Naive thymus-derived CD4-positive, alpha-beta T cell (primary cell): ENCODE measurements around the gene FBXO31. TPM values are rescaled to one million over a fixed set of nuclear protein-coding genes. Genes with fewer than 3 reads are reported as not detected.

Source experiments
- ATAC-seq: fragments of 150-1000 bp; cut with Tn5 transposase; 2 replicates; pipeline ENCODE4 v1.10.0; 2021; ENCODE audit warnings: mild to moderate bottlenecking, moderate library complexity
- CTCF ChIA-PET: fragments of 350-600 bp; sonication (Branson Sonifier 250); formaldehyde crosslinking; loops from one replicate; lab custom pipeline; 2021; ENCODE audit warnings: antibody characterized with exemption; lab: Charles Lee
- POLR2A ChIA-PET: fragments of 350-600 bp; sonication (Branson Sonifier 250); formaldehyde crosslinking; loops from one replicate; lab custom pipeline; 2021; ENCODE audit warnings: antibody characterized with exemption, inconsistent platforms; lab: Charles Lee
- DNase-seq, 9 donors: peaks; one replicate each; pipeline versions ENCODE4 v3.0.0 to v3.0.0-alpha.2; 2020 to 2022; ENCODE audit warnings: mixed read lengths in 1 of 9
- H3K27ac ChIP-seq: one replicate; pipeline ENCODE4 v1.7.0; 2013; ENCODE audit warnings: mild to moderate bottlenecking, low read depth, low read length, moderate library complexity
- H3K27me3 ChIP-seq, 2 donors: one replicate each; pipeline ENCODE4 v1.7.0; 2013; ENCODE audit warnings: low read length in 2 of 2, mild to moderate bottlenecking in 2 of 2, moderate library complexity in 2 of 2; ENCODE audit not compliant: control insufficient read depth in 2 of 2, insufficient read depth in 2 of 2
- H3K36me3 ChIP-seq, 3 experiments: 1 replicate in 2 of 3; 2 replicates in 1 of 3; pipeline ENCODE4 v1.7.0; 2013; ENCODE audit warnings: low read length in 3 of 3, mild to moderate bottlenecking in 3 of 3, moderate library complexity in 1 of 3; ENCODE audit not compliant: insufficient read depth in 3 of 3, control insufficient read depth in 2 of 3
- H3K4me1 ChIP-seq, 2 donors: one replicate each; pipeline ENCODE4 v1.7.0; 2013; ENCODE audit warnings: low read length in 2 of 2, mild to moderate bottlenecking in 2 of 2, moderate library complexity in 1 of 2; ENCODE audit not compliant: control insufficient read depth in 2 of 2, insufficient read depth in 2 of 2
- H3K4me3 ChIP-seq: 2 replicates; pipeline ENCODE4 v1.7.0; 2013; ENCODE audit warnings: mild to moderate bottlenecking, low read length
- H3K9me3 ChIP-seq, 3 experiments: 1 replicate in 2 of 3; 2 replicates in 1 of 3; pipeline ENCODE4 v1.7.0; 2013; ENCODE audit warnings: low read length in 3 of 3; ENCODE audit not compliant: control insufficient read depth in 2 of 3
- H3K27ac Mint-ChIP-seq, 9 donors: one replicate each; pipeline ENCODE4 v1.8.0; 2020 to 2022; ENCODE audit warnings: mixed read lengths in 9 of 9, mild to moderate bottlenecking in 8 of 9, moderate library complexity in 5 of 9, inconsistent platforms in 2 of 9
- H3K27me3 Mint-ChIP-seq, 5 donors: one replicate each; pipeline ENCODE4 v1.8.0; 2021 to 2022; ENCODE audit warnings: mixed read lengths in 5 of 5, mild to moderate bottlenecking in 1 of 5
- H3K36me3 Mint-ChIP-seq, 5 donors: one replicate each; pipeline ENCODE4 v1.8.0; 2020 to 2022; ENCODE audit warnings: mixed read lengths in 5 of 5, mild to moderate bottlenecking in 3 of 5, inconsistent platforms in 1 of 5
- H3K4me1 Mint-ChIP-seq, 7 donors: one replicate each; pipeline ENCODE4 v1.8.0; 2020 to 2022; ENCODE audit warnings: mixed read lengths in 7 of 7, mild to moderate bottlenecking in 3 of 7, inconsistent platforms in 1 of 7
- H3K4me3 Mint-ChIP-seq, 10 donors: one replicate each; pipeline ENCODE4 v1.8.0; 2020 to 2022; ENCODE audit warnings: mild to moderate bottlenecking in 10 of 10, mixed read lengths in 10 of 10, moderate library complexity in 6 of 10, inconsistent platforms in 2 of 10
- H3K9me3 Mint-ChIP-seq, 11 donors: one replicate each; pipeline ENCODE4 v1.8.0; 2020 to 2022; ENCODE audit warnings: mixed read lengths in 11 of 11, mild to moderate bottlenecking in 4 of 11, inconsistent platforms in 1 of 11, moderate library complexity in 1 of 11
- intact Hi-C, 2 donors: fragments of 100-400 bp; cut with micrococcal nuclease; formaldehyde crosslinking; loops; one replicate each; pipeline ENCODE4 v1.15.1; 2023
- polyA plus RNA-seq, 2 donors: library from polyadenylated mRNA; unstranded; fragments of 300-500 nt; fragmentation: Illumina TruSeq; gene quantifications; one replicate each; pipeline ENCODE4 v1.2.3, GENCODE V29; 2021
- total RNA-seq, 6 experiments: library from RNA in 5 of 6; stranded (reverse) in 5 of 6; gene quantifications; 1 replicate in 5 of 6; 2 replicates in 1 of 6; pipeline ENCODE4 v1.2.3 and lab custom pipeline; 2021 to 2026

The FBXO31 gene
- total and polyA plus RNA-seq, 7 experiments from 2014 or later = 16.8 to 41.9 (median 30.8) TPM

GRCh38 chr16:87293990-87294389, 89.6 kb downstream of the FBXO31 start:
- peaks cover 0 to 4% (median 0%) of the 10 kb centered on the region in 5 donors for H3K27me3 Mint-ChIP-seq

GRCh38 chr16:87291944-87292343, 91.6 kb downstream of the FBXO31 start:
- Histone ChIP-seq H3K9me3 (peaks cover 0 to 7% (median 0%) of the 10 kb centered on the region in 3 experiments), H3K36me3 (no peaks in the 10 kb centered on the region), H3K27me3 (no peaks in the 10 kb centered on the region), H3K4me3 (no peak overlapping the region), H3K4me1 (no peaks in the 10 kb centered on the region), H3K27ac (no peak overlapping the region)
- intact Hi-C loops = no loop called here
- no peak overlapping the region for H3K4me3 Mint-ChIP-seq
- H3K9me3 Mint-ChIP-seq = peaks cover 0 to 18% (median 0%) of the 10 kb centered on the region in 11 donors
- peaks cover 4 to 26% (median 12%) of the 10 kb centered on the region in 5 donors for H3K36me3 Mint-ChIP-seq
- ChIA-PET CTCF (interaction anchor here (0.7 kb wide), 1 partner anchor 14 kb away, joined by 4 read pairs; no protein-coding TSS in a partner anchor), POLR2A (no interaction called here)
- no peak for ATAC-seq
- H3K27me3 Mint-ChIP-seq = no peaks in the 10 kb centered on the region
- DNase-seq = no peak
- H3K4me1 Mint-ChIP-seq = peaks cover 0 to 4% (median 0%) of the 10 kb centered on the region in 7 donors
- H3K27ac Mint-ChIP-seq = no peak overlapping the region

More at GRCh38 chr16:87293990-87294389, 89.6 kb downstream of the FBXO31 start:
- no peak overlapping the region for H3K4me3 ChIP-seq
- peaks cover 4 to 23% (median 10%) of the 10 kb centered on the region in 5 donors for H3K36me3 Mint-ChIP-seq
- no peak overlapping the region for H3K27ac ChIP-seq
- H3K27me3 ChIP-seq = no peaks in the 10 kb centered on the region
- H3K4me1 ChIP-seq = no peaks in the 10 kb centered on the region
- DNase-seq = no peak
- H3K4me1 Mint-ChIP-seq = peaks cover 0 to 15% (median 4%) of the 10 kb centered on the region in 7 donors
- ChIA-PET POLR2A (no interaction called here), CTCF (no interaction called here)
- H3K9me3 Mint-ChIP-seq = peaks cover 0 to 18% (median 0%) of the 10 kb centered on the region in 11 donors
- H3K4me3 Mint-ChIP-seq = no peak overlapping the region
- no peak for ATAC-seq
- intact Hi-C loops = no loop called here
- peaks cover 0 to 7% (median 0%) of the 10 kb centered on the region in 3 experiments for H3K9me3 ChIP-seq
- peak overlapping the region in 1 of 9 donors; percentile 12 for H3K27ac Mint-ChIP-seq
- H3K36me3 ChIP-seq = no peaks in the 10 kb centered on the region

GRCh38 chr16:87288753-87289362, 94.7 kb downstream of the FBXO31 start:
- peaks cover 0 to 7% (median 0%) of the 10 kb centered on the region in 3 experiments for H3K9me3 ChIP-seq
- no peak overlapping the region for H3K27ac Mint-ChIP-seq
- no peaks in the 10 kb centered on the region for H3K27me3 ChIP-seq
- no peaks in the 10 kb centered on the region for H3K36me3 ChIP-seq
- no peak overlapping the region for H3K27ac ChIP-seq
- H3K4me3 ChIP-seq = no peak overlapping the region
- peaks cover 0 to 17% (median 5%) of the 10 kb centered on the region in 11 donors for H3K9me3 Mint-ChIP-seq
- peaks cover 9 to 29% (median 12%) of the 10 kb centered on the region in 5 donors for H3K36me3 Mint-ChIP-seq
- no peaks in the 10 kb centered on the region for H3K27me3 Mint-ChIP-seq
- ATAC-seq (no peak), DNase-seq (no peak)
- no peaks in the 10 kb centered on the region for H3K4me1 ChIP-seq
- intact Hi-C loops = no loop called here
- ChIA-PET CTCF (no interaction called here), POLR2A (interaction anchor here (0.7 kb wide), 1 partner anchor 1363 kb away, joined by 3 read pairs; no protein-coding TSS in a partner anchor)
- H3K4me1 Mint-ChIP-seq = peaks cover 0 to under 1% (median 0%) of the 10 kb centered on the region in 7 donors
- H3K4me3 Mint-ChIP-seq = no peak overlapping the region

GRCh38 chr16:87286839-87287626, 96.5 kb downstream of the FBXO31 start:
- H3K4me3 Mint-ChIP-seq = no peak overlapping the region
- H3K27ac Mint-ChIP-seq = no peak overlapping the region
- H3K9me3 Mint-ChIP-seq = peaks cover 0 to 11% (median 5%) of the 10 kb centered on the region in 11 donors
- no peak overlapping the region for H3K27ac ChIP-seq
- peaks cover 0 to 3% (median 0%) of the 10 kb centered on the region in 3 experiments for H3K9me3 ChIP-seq
- intact Hi-C loops = no loop called here
- no peaks in the 10 kb centered on the region for H3K27me3 Mint-ChIP-seq
- H3K27me3 ChIP-seq = no peaks in the 10 kb centered on the region
- ChIA-PET CTCF (no interaction called here), POLR2A (no interaction called here)
- H3K36me3 Mint-ChIP-seq = peaks cover 5 to 19% (median 7%) of the 10 kb centered on the region in 5 donors
- no peaks in the 10 kb centered on the region for H3K36me3 ChIP-seq
- no peak overlapping the region for H3K4me3 ChIP-seq
- no peaks in the 10 kb centered on the region for H3K4me1 Mint-ChIP-seq
- ATAC-seq (no peak), DNase-seq (no peak)
- no peaks in the 10 kb centered on the region for H3K4me1 ChIP-seq

- Histone ChIP-seq H3K27me3 (no peaks in the 10 kb centered on the region), H3K27ac (no peak overlapping the region), H3K4me1 (no peaks in the 10 kb centered on the region), H3K36me3 (no peaks in the 10 kb centered on the region), H3K4me3 (no peak overlapping the region), H3K9me3 (no peaks in the 10 kb centered on the region)
- DNase-seq (no peak), ATAC-seq (no peak)
- Mint-ChIP-seq H3K4me1 (no peaks in the 10 kb centered on the region), H3K4me3 (no peak overlapping the region), H3K36me3 (peaks cover 4 to 18% (median 5%) of the 10 kb centered on the region in 5 donors), H3K27me3 (no peaks in the 10 kb centered on the region), H3K27ac (no peak overlapping the region), H3K9me3 (peaks cover 0 to 9% (median 4%) of the 10 kb centered on the region in 11 donors)
- ChIA-PET CTCF (interaction anchor here (0.7 kb wide), 1 partner anchor 53 kb away, joined by 3 read pairs; no protein-coding TSS in a partner anchor), POLR2A (no interaction called here)
- intact Hi-C loops = no loop called here
These were observed 99.4 kb downstream of the FBXO31 start for GRCh38 chr16:87284183-87284582.

- Mint-ChIP-seq H3K9me3 (peaks cover 0 to 1% (median 0%) of the 10 kb centered on the region in 11 donors), H3K27me3 (peaks cover 0 to 14% (median 11%) of the 10 kb centered on the region in 5 donors), H3K36me3 (peaks cover 0 to 1% (median 0%) of the 10 kb centered on the region in 5 donors), H3K27ac (no peak overlapping the region), H3K4me1 (peaks cover 0 to 16% (median 5%) of the 10 kb centered on the region in 7 donors), H3K4me3 (no peak overlapping the region)
- H3K4me3 ChIP-seq = no peak overlapping the region
- H3K36me3 ChIP-seq = no peaks in the 10 kb centered on the region
- H3K9me3 ChIP-seq = no peaks in the 10 kb centered on the region
- DNase-seq (no peak), ATAC-seq (no peak)
- POLR2A ChIA-PET = no interaction called here
- CTCF ChIA-PET = no interaction called here
- no peaks in the 10 kb centered on the region for H3K4me1 ChIP-seq
- no peak overlapping the region for H3K27ac ChIP-seq
- intact Hi-C loops = loop anchor here in 1 of 2 donors (1.0 kb wide), 1 partner anchor 76 kb away; no protein-coding TSS in a partner anchor
- H3K27me3 ChIP-seq = no peaks in the 10 kb centered on the region
These were observed 104.4 kb downstream of the FBXO31 start for GRCh38 chr16:87279094-87279658.
